HUES6 (cell line): ENCODE measurements around the gene RNF150.

ENCODE experiments used
- H3K27ac ChIP-seq: 2 replicates; pipeline ENCODE4 v1.7.0; 2013; ENCODE audit warnings: low read depth, mild to moderate bottlenecking, low read length, inconsistent platforms
- H3K27me3 ChIP-seq: 2 replicates; pipeline ENCODE4 v1.6.1; 2013; ENCODE audit warnings: low read length; ENCODE audit not compliant: control insufficient read depth, insufficient read depth
- H3K36me3 ChIP-seq: 2 replicates; pipeline ENCODE4 v1.6.1; 2013; ENCODE audit warnings: low read length; ENCODE audit not compliant: control insufficient read depth, insufficient read depth
- H3K4me1 ChIP-seq: 2 replicates; pipeline ENCODE4 v1.6.1; 2013; ENCODE audit warnings: low read length; ENCODE audit not compliant: control insufficient read depth, insufficient read depth
- H3K4me3 ChIP-seq: 2 replicates; pipeline ENCODE4 v1.5.1; 2013; ENCODE audit warnings: low read depth, low read length
- H3K9ac ChIP-seq: one replicate; pipeline ENCODE4 v1.6.1; 2013; ENCODE audit warnings: mild to moderate bottlenecking, low read length
- H3K9me3 ChIP-seq: 2 replicates; pipeline ENCODE4 v1.6.1; 2013; ENCODE audit warnings: low read depth, low read length; ENCODE audit not compliant: control insufficient read depth, insufficient read depth

RNF150 gene

DNA sequence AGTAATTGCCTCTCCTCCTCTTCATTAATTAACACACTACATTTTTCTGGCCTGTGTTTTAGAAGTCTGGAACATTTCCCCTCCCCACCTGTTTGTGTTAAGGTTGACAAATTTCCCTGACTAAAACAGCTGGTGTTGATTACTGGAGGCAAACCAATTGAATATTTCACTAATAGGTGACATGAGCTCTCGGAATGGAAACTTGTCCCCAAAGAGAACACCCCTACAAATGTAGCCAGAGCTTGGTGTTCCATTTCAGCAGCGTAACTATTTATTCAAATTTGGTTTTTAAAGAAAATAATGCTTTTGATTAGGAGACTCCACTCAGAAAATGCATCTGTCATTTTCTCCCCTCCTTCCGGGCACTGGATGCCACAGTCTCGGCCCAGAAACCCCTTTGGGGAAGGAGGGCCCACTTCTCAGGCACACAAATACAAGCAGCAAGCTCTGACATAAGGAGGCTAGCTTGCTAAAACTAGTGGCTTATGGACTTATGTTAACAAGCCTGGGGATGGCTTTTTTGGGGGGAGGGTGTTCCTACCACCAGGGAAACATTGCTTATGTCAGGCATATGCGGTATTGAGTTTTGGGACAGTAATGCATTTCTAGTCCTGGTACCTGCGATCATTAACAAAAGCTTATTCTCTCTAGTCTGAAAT, 2.2 kb downstream of the RNF150 start:
- Histone ChIP-seq H3K4me3 (peak overlapping the region; percentile 94), H3K27me3 (peaks cover 41% of the 10 kb centered on the region), H3K27ac (no peak overlapping the region), H3K9ac (no peak overlapping the region), H3K9me3 (no peaks in the 10 kb centered on the region), H3K4me1 (peaks cover 14% of the 10 kb centered on the region), H3K36me3 (no peaks in the 10 kb centered on the region)

DNA sequence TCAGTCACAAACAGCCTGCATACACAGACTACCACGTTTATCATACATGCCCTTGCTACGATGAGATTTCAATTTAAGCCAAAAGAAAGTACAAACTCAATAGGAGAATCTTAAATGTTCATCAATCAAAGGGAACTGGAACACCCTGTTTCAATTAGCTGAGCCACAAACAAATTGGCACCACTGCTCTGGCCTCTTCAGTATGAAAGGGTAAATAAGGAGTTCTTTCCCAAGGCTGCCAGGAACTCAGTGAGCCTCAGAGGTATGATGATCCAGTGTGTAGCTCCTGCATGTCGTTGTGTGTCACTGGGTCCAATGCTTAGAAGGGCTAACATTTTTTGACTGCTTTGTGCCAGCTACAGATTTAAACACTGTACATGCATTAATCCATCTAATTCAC, 5.4 kb downstream of the RNF150 start:
- Histone ChIP-seq H3K9me3 (no peaks in the 10 kb centered on the region), H3K9ac (no peak overlapping the region), H3K36me3 (no peaks in the 10 kb centered on the region), H3K27me3 (peaks cover 27% of the 10 kb centered on the region), H3K4me3 (no peak overlapping the region), H3K27ac (no peak overlapping the region), H3K4me1 (peaks cover 14% of the 10 kb centered on the region)

DNA sequence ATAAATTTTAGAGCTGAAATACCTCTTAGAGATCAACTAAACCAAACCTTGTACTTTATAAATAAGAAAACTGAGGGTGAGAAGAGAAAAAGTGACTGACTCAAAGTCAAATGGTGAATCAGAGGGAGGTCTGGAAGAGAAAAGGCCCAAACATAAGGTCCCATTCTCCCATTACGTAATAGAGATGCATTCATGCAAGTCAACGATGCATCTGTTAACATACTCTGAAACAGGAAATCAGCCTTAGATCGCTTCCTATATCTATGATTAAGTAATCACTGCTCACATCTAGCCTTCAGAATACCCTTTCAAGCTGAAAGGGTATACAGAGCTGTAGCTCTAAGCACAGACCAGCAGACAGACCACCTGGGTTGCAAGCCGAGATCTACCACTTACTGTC, 6.5 kb downstream of the RNF150 start:
- Histone ChIP-seq H3K9ac (no peak overlapping the region), H3K4me1 (peaks cover 19% of the 10 kb centered on the region), H3K36me3 (no peaks in the 10 kb centered on the region), H3K27me3 (peaks cover 19% of the 10 kb centered on the region), H3K9me3 (no peaks in the 10 kb centered on the region), H3K27ac (no peak overlapping the region), H3K4me3 (no peak overlapping the region)

DNA sequence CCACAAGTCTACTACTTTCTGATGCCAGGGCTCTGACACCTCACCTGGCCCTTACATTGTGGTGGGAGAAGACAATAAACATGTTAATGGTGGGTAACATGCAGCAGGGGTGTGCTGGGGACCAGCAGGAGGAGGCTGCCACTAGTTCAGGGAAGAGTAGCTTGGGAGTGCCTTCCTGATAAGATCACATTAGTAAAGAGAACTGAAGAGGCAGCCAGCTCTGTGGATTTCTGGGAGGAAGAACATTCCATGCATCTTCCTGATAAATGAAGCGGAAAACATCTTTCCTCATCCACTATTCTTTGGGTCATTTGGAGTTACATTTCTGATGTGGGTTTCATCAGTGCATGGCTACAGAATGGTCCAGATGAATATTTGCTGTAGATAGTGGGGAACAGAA, 9.0 kb downstream of the RNF150 start:
- H3K4me1 ChIP-seq: peaks cover 7% of the 10 kb centered on the region; the same call in 1 of the 2 replicates

DNA sequence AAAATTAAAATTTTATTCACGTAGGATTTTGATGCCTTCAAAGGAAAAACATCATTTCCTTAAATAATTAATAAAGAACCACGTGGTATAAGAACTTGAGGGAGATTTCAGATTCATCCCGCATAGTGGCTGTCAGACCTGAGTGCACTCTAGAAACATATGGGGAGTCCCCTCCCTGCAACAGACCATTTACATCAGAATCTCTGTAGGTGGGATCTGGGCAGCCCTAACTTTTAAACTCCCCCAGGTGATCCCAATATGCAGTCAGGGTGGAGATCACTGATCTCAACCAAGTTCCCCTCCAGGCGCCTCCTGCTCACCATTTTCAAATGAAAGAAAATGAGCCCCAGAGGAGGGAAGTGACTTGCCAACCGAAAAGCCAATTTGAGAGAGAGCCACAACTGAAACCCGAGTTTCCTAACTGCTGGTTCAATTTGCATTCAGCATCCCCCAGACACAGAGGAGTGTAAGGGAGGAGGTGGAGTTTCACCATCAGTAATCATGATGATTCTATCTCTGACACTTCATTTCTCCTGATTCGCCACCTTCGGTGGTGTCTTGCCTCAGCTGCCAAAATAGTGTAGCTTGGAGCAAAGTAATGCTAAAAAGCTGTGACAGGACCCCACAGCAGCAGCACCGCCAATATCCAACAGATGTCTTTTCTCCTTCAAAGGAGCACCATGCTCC, 11.4 kb downstream of the RNF150 start:
- no peak overlapping the region for H3K9ac ChIP-seq
- no peak overlapping the region for H3K4me3 ChIP-seq
- H3K27ac ChIP-seq: no peak overlapping the region
- H3K9me3 ChIP-seq: no peaks in the 10 kb centered on the region
- H3K27me3 ChIP-seq: no peaks in the 10 kb centered on the region
- no peaks in the 10 kb centered on the region for H3K36me3 ChIP-seq
- H3K4me1 ChIP-seq: peaks cover 7% of the 10 kb centered on the region; the same call in 1 of the 2 replicates

More for the DNA sequence above, 9.0 kb downstream of the RNF150 start:
- Histone ChIP-seq H3K9me3 (no peaks in the 10 kb centered on the region), H3K27ac (no peak overlapping the region), H3K9ac (no peak overlapping the region), H3K4me3 (no peak overlapping the region), H3K36me3 (no peaks in the 10 kb centered on the region), H3K27me3 (no peaks in the 10 kb centered on the region)

DNA sequence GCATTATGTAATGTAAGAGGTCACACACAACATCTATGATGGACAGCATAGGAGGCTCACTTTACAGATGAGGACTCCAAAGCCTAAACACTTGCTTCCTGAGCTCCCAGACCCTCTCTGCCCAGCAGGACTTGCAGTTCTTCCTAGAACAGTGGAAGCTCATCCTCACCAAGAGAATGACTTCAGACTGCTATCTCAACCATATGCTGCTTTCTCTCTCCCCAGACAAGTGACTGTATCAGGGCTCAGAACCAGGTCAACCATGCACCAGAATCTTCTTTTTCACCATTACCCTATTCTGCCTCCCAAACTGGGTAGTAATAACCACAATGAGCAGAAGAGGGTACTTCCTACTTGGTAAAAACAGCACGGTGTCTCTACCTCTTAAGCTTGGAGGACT, 12.2 kb downstream of the RNF150 start:
- no peak overlapping the region for H3K9ac ChIP-seq
- no peaks in the 10 kb centered on the region for H3K36me3 ChIP-seq
- H3K9me3 ChIP-seq: no peaks in the 10 kb centered on the region
- H3K27me3 ChIP-seq: no peaks in the 10 kb centered on the region
- H3K4me3 ChIP-seq: no peak overlapping the region
- H3K27ac ChIP-seq: no peak overlapping the region
- H3K4me1 ChIP-seq: peaks cover 7% of the 10 kb centered on the region; the same call in 1 of the 2 replicates

DNA sequence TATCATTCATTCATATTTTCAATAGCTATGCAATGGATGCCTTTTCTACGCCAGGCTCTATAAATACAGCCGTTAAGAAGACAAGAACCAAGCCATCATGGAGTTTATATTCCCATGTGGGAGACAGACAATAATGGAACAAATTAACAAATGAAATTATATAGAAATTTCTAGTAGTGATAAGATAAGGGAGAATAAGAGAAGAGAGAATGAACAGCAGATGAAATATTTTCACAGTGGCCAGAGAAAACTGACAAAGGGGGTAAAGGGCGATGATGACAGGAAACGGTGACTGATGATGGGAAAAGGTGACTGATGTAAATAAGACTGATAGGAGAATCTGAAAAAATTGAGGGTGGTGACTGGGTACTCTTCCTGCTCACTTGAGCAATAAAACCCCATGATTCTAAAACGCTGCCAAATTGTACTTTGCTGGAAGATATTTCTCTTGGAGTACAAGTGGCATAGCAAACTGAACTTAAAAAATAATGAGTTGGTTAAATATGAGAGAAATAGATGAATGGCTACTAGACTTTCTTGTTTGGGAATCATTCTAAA, 13.2 kb downstream of the RNF150 start:
- H3K27ac ChIP-seq: no peak overlapping the region
- peaks cover 7% of the 10 kb centered on the region; the same call in 1 of the 2 replicates for H3K4me1 ChIP-seq
- no peak overlapping the region for H3K9ac ChIP-seq
- H3K4me3 ChIP-seq: no peak overlapping the region
- no peaks in the 10 kb centered on the region for H3K27me3 ChIP-seq
- no peaks in the 10 kb centered on the region for H3K9me3 ChIP-seq
- H3K36me3 ChIP-seq: no peaks in the 10 kb centered on the region

DNA sequence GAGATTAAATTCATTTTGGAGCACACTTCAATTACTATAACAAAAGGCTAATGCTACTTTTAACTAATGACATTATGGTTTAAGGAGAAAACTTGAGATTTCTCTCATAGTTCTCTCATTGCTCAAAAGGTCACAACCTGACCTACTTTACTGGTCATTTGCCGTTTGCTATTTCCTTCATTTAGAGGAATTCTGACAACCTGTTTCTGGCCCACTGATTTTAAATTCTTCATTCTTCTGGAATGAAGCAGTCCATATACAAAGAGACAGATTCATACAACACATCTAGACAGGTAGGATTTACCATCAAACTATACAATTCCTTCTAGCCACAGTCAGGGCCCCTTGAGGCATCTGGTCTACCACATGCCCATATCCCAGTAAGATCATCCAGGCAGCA, 14.2 kb downstream of the RNF150 start:
- H3K36me3 ChIP-seq: no peaks in the 10 kb centered on the region
- H3K27ac ChIP-seq: no peak overlapping the region
- H3K4me1 ChIP-seq: peaks cover 7% of the 10 kb centered on the region; the same call in 1 of the 2 replicates
- no peaks in the 10 kb centered on the region for H3K27me3 ChIP-seq
- no peak overlapping the region for H3K4me3 ChIP-seq
- H3K9ac ChIP-seq: no peak overlapping the region
- H3K9me3 ChIP-seq: no peaks in the 10 kb centered on the region

DNA sequence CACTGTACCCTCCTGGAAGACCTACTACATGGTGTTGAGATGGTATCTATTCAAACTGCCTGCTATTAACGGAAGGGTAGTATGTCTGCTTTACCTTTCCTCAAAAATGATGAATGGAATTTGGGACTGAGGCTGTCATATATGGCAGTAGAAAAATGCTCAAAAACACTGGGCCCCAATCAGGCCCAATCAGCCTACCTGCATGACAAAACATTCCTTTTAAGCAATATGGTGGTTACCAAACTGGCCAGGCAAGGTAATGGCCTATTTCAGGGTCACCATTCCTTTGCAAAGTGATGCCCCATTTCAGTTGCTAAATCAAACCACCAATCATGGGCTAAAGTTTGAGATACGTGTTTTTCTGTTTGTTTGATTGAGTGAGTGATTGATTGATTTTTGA, 14.9 kb downstream of the RNF150 start:
- H3K4me3 ChIP-seq: no peak overlapping the region
- H3K36me3 ChIP-seq: no peaks in the 10 kb centered on the region
- H3K27me3 ChIP-seq: no peaks in the 10 kb centered on the region

DNA sequence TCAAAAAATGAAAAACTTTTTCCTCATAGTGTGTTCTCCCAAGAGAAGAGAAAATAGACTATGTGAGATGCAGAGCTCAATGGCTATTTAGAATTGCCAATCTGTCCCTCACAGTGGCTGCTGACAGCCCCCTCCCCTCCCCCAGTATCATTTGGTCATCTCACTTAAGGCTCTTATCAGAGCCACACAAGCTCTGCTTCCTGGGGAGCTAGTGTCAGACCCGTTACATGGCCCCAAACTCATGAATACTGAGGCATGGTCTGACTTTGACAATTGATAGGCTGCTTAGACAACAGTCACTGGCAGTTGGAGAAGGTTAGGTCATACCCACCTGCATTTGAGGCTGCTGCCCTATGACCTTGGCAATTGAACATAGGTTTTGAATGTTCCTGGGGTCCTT, 15.3 kb downstream of the RNF150 start:
- Histone ChIP-seq H3K4me3 (no peak overlapping the region), H3K9ac (no peak overlapping the region), H3K36me3 (no peaks in the 10 kb centered on the region), H3K4me1 (peaks cover 7% of the 10 kb centered on the region; the same call in 1 of the 2 replicates), H3K9me3 (no peaks in the 10 kb centered on the region), H3K27me3 (no peaks in the 10 kb centered on the region), H3K27ac (no peak overlapping the region)

More for the DNA sequence above, 14.9 kb downstream of the RNF150 start:
- H3K4me1 ChIP-seq: peaks cover 7% of the 10 kb centered on the region; the same call in 1 of the 2 replicates
- H3K9ac ChIP-seq: no peak overlapping the region
- no peaks in the 10 kb centered on the region for H3K9me3 ChIP-seq
- no peak overlapping the region for H3K27ac ChIP-seq

DNA sequence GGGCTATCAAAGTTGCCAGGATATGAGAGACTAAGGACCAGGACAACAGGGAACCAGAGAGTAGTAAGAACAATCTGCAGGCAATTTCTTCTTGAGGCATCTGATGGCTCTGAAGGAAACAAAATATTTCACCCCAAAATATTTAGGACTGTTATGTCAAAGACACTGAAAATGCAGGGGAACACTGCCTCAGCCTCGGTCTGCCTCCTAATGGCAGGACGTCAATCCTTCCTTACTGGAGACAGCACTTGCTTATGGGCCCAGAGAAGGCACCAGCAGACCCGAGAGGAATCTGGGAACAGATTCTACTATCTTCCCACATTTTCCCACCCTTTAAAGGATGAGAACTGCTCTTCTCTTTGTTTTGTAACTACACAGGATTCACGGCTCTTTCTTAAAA, 23.3 kb downstream of the RNF150 start:
- Histone ChIP-seq H3K27me3 (no peaks in the 10 kb centered on the region), H3K36me3 (no peaks in the 10 kb centered on the region), H3K27ac (no peak overlapping the region), H3K4me3 (no peak overlapping the region), H3K9ac (no peak overlapping the region), H3K9me3 (no peaks in the 10 kb centered on the region), H3K4me1 (no peaks in the 10 kb centered on the region)
